IPS DF 4.7 (cell line): Measurements from ENCODE around the gene PSMD14.
"Not testable (repeated sequence)": the region's sequence is repeated elsewhere in the genome, so short reads cannot be mapped to it uniquely, and the experiment has no call there.

Experiments
- DNase-seq: peaks from one replicate; pipeline ENCODE4 v3.0.0-alpha.2; 2013; ENCODE audit warnings: low spot score; ENCODE audit errors: extremely low read depth

PSMD14 gene

DNA sequence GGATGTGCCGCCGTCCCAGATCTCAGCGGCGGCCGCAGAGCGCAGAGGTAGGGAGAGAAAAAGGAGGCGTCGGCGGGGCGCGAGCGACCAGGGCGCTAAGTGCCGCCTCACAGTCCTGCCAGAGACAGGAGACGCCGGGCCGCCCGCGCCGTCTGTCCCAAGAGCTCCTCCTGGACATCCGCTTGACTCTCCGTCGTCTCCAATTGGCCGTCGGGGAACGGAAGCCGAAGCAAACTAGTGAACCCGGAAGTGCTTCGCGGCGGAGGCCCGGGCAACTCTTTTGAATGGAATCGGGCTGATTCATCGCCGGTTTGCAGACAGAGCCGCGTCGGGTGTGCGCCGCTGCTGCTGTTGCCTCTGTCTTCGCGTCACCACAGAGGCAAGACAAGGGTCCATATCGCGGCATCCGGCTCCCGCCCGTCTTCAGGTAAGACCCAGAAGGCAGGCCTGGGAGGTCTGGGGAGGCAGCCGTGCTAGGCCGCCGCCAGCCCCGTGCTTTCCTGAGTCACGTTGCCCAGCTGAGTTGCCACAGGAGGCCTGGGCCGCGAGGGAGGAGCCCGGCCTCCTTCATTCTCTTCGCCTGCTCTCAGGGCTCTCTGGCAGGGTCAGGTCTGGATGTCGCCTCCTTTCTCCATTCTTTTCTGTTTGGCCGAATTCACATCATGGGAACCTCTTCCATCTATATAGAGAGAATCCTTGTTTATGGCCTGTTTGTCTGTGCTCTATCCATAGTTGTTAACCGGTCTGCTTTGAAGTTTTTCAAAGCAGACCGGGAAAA lies at the start of gene PSMD14:
Gene PSMD14 (plus strand): TSS at position 248 of the 778 bp plus-strand sequence. CDS start 10,401 bp downstream, outside the sequence.
- DNase-seq: peak; percentile 74

DNA sequence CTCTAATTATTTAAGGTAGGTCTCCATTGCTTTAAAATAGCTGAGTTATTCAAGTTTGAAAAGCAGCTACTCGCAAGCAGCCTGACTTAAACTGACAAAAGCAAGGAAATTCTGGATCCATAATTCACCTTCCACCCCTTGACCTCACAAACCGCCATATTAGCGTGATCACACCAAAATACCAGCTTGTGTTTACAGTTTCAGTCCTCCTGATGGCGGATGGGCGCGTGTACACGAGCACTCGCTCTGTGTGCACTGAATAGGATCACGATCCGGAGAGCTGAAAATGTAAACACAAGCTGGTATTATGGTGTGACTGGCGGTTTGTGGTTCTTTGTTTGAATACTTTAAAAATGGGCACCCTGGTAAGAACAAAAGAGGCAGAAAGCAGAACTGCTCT lies 42.4 kb upstream of the PSMD14 start:
- no peak for DNase-seq

DNA sequence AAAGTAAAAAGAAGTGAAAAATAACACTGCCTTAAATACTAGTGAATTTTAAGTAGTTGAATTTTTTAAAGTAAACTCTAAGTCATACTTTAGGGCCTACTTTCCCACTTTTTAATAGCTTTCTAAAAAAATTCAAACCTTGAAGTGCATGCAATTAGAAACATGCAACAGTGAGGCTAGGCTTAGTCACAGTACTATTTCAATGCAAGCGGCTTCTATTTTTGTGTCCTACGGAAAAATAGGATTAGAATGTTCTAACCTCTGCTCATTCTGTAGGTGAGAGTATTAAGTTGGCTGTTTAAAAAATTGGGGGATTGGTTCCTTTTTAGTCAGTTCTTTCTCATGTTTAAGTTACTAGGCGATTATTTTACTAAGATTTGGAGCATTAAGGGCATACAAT lies 39.1 kb upstream of the PSMD14 start:
- DNase-seq: no peak

DNA sequence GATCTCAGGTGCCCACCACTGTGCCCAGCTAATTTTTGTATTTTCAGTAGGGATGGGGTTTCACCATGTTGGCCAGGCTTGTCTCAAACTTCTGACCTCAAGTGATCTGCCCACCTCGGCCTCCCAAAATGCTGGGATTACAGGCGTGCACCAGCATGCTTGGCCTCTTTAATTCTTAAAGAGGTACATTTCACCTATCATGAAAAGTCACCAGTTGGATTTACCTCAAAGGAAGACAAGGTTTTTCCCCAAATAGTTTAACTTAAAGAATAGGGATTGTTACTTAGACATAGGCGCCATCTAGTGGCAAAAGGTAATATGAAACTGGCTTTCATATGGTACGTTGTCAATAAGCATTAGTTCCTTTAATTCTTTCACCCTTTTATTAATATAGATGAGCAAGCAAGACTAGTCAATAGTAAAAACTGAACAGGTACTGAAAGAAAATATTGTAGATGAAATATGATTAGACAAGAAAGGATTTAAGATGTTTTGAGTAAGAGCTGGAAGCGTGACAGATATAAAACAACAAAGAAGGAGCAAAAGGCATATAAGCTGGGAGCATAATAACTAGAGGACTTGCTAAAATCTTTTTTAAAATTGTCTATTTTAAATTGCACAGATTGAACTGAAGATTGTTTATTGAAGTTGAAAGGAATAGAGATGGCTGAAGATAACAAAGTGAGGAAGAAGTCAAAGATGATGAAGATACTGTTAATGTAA lies 35.0 kb upstream of the PSMD14 start:
- no peak for DNase-seq

DNA sequence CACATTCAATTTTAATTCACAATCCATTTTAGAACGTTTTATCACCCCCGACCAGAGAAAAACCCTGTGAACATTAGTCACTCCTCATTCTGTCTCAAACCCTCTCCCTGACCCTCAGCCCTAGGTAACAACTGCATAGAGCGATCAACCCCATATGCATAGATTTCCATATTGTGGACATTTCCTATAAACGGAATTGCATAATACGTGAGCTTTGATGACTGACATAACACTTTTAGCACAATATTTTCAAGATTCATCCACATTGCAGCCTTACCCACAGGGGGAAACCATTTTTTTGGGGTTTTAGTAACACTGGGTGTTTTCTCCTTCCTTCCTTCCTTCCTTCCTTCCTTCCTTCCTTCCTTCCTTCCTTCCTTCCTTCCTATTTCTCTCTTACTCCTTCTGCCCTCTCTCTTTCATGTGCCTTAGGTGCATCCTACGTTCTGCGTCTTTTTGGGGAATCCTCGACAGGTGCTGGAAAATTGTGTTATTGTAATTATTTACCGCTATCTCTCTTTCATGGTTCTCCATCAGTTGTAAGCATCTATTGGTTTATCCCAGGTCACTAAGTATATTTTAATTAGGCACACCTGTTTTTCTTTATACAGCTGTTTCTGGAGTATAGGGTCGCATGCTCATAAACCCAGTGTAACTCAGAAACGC lies 29.5 kb upstream of the PSMD14 start:
- DNase-seq: peak; percentile 71

DNA sequence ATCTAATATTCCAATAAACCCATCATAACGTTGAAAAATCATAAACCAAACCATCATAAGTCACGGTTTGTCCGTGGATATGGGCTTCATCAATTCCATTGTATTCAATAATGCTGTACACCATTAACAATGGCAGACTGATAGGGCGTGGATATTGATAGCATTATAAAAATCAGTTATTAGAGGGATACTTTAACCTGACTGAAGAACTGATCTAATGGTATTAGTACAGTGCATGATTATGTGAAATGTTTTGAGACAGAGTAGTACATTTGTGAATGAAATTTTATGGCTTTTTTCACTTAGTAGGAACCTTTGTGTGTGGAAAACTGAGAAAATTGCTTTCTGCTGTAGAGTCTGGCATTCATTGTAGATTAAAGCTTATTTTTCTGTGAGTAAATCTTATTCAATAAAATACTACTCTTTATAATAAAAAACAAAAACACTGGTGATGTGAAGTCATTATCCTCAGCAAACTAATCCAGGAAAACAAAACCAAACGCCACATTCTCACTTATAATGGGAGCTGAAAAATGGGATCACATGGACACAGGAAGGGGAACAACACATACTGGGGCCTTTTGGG lies 28.9 kb upstream of the PSMD14 start:
- DNase-seq: not testable (repeated sequence)

DNA sequence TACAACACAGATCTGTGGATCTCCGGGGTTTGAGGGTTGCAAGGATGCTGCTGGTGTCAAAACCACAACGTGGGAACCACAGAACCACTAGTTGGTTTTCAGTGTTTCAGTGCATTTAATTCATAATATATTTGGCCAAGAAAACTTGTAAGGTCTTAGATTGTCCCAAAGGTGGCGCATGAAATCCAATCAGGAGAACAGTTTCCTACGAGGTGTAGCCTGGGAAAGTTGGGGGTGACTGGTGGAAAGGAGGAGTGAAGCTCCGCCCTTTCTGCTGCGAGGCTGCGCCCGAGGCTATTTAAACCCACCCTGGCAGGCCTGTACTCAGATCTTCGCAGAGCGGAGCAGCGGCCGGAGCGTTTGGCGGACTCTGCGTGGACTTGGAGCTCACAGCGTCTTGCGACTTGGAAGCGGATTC lies 27.3 kb upstream of the PSMD14 start:
- peak; percentile 78 for DNase-seq

DNA sequence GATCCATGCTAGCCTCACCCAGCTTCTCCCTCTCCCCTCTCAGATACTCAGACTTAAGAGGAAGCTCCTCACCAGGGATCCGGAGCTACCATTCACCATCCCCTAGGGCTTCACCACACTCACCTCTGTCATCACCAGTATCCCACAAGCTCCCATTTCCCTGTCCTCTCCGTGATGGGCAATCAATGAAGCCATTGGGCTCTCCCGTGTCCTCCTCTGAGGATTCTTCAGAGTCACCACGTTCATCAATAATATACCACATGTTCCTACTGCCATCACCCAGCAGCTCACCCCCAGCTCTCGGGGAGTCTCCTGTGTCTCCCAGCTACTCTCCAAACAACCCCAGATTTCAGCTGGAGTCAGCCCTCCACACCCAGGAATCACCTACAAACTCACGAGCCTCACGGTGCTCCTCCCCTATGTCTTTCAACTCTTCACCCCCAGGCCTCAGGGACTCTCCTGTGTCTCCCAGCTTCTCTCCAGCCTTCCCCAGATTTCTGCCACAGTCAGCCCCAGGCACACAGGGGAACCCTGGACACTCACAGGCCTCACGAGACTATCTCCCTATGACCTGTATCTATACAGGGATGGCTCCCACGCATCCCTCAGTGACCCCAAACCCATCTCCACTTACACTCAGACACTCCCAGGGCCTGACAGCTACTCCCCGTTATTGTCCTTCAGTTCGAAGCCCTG lies 26.5 kb upstream of the PSMD14 start:
- not testable (repeated sequence) for DNase-seq

DNA sequence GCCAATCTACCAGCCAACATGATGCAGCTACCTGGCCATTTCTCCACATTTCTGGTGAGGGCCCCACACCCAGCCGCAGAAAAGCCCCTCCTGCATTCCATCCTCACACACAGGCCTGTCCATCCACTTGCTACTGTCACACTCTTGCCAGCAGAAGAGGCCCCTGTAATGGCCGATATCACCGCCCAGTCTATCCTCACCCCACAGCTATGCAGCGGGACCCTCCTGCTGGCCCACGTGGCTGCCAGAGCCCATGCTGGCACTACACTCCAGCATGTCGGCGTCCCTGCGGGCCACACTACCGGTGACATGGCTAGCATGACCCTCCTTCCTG lies 25.9 kb upstream of the PSMD14 start:
- DNase-seq: not testable (repeated sequence)

DNA sequence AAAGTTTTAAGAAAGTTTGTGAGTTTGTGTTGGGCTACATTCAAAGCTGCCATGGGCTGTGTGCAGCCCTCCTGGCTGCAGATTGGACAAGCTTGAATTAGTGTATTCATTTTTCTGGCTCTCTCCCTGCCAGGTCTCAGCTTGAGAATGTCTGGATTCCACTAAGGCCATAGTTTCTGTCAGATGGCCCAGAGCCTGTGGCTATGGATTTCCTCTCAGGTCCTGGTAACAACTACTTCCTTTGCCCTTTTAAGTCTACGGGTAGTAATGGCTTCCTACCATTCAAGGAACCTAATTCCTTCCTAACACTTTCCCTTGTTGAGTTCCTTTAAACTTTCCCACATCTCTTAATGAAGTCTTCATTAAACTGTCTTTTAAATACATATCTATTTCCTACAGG lies 24.3 kb upstream of the PSMD14 start:
- DNase-seq: no peak

DNA sequence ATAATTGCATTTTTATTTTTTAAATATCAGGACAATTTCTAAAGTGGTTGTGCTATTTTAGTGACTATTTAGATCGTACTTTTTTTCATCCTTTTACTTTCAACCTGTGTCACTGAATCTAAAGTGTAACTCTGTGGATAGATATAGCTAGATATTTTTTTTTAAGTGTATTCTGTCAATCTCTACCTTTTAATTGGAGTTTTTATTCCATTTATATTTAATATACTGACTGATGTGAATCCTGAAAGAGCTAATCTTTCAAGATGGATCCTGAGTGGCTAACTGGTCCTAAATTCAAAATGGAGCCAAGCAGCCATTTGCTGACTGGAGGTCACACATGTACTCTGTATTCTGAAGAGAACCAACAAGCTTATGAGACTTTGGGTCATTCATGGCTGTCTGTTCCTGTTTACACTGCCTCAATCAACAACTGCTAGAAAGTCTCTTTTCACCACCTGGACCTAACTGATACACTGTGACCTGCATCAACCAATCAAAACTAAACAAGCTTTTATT lies 4.6 kb upstream of the PSMD14 start:
- no peak for DNase-seq

DNA sequence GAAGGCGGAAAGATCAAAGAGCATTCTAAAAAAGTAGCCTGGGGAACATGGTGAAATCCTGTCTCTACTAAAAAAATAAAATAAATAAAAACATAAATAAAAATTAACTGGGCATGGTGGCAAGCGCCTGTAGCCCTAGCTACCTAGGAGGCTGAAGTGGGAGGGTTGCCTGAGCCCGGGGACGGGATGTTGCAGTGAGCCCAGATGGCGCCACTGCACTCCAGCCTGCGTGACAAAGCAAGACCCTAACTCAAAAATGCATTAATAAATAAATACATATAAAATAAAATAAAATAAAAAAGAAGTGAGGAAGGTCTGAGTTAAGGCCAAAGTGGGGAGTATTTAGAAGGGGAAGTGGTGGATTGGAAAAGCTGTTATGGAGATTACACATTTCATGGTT lies 1.3 kb upstream of the PSMD14 start:
- no peak for DNase-seq

DNA sequence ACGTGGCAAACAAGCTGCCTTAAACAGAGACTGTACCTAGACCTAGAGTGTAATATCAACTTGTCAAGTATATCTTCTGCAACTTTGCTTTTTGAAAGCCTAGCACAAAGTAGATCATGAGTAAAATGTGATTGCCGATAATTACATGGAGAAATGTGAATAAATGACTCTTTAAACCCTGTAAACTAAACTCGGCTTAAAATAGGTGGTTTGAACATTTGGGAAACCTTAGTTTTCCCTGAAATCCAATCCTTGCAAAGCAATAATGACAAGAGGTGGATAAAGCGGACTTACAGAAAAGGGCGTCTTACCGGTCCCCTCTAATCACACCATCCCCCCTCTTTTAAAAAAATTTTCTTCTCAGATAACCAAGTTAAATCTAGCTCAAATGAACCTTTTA lies 549 bp upstream of the PSMD14 start:
- DNase-seq: no peak

DNA sequence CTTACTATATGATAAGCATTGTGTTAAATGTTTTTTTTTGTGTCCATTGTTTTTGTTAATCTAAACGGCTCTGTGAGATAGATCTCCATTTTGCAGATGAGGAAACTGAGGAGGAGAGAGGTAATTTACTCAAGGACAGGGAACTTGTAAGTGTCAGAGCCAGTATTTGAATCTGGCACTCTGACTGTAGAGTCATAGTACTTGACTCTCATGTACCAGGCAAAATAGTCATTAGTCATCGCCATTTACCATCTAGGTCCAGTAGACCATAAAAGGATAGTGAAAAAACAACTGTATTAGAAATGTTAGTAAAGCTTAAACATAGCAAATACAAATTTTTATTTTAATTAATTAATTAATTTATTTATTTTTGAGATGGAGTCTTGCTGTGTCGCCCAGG lies 4.8 kb downstream of the PSMD14 start:
- DNase-seq: no peak

DNA sequence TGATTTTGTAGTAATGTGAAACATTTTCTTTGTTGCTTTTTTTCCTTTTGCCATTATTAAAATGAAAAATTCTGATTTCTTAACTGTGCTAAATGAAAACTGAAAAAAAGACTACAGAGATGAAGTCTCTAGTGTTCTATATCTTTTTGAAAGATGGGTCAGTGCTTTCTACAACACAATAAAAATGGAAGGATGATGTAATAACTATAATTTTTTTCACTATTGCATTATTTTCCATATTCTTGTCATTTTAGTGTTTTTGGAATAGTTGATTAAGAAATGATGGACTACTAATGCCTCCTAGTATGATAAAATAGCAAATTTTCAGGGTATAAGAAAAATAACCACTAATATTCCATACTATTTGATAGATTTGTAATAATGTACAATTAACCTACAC lies 7.2 kb downstream of the PSMD14 start:
- no peak for DNase-seq

DNA sequence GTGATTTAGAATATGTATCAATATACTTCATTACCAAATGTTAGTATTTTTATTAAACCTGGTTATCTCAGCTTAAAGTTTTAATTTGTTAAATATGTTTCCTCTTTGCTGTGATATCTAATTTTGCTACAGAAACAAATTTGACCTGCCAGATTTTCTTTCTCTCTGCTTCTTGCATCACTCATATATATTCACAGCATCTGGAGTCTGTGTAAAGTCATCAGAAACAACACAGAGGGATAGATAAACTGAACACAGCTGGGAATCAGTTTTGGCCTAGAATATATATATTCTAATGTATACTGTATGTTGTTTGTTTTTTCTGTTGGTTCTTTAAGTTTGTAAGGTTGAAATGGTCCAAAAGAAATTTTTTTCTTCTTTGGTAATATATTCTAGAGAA lies 8.5 kb downstream of the PSMD14 start:
- no peak for DNase-seq

DNA sequence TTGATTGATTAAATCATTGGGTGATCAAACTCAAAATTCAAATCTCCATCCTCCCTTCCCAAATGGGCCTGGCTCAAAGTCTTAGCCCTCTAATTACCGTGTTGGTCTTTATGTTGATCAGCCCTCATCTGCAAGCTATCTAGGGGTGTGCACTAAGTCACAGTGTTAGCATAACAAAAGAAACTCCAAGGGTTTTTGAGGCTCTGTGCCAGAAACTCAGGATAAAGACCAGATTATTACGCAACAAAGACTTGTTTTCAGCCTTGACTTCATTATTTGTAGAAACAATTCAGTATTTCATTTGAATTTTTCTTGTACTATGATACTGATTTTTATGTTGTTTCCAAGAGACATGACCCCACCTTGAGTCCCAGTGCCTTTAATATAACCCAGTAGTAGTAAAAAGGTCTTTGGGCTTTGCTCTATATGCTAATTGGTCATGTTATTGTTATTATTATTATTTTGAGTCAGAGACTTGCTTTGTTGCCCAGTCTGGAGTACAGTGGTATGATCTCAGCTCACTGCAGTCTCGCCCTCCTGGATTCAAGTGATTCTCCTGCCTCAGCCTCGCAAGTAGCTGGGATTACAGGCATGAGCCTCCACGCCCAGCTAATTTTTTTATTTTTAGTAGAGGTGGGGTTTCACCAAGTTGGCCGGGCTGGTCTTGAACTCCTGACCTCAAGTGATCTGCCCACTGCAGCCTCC lies 13.9 kb downstream of the PSMD14 start:
- no peak for DNase-seq

DNA sequence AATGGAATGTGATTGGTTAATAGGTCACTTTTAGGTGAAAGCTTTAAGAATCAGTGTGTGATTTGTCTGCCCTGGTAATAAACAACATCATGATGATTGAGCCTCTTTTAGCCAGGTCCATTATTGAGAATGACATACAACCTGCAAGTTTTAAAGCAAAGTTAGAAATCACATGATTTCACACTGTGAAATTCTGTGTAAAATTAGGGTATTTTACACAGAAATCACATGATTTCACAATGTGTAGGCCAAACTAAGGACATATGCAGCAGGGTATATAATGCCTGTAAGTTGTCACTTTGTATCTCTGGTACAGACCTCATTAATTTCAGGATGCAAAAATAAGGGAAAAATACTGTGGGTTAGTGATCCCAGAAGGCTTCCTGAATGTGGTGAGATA lies 16.7 kb downstream of the PSMD14 start:
- DNase-seq: no peak

DNA sequence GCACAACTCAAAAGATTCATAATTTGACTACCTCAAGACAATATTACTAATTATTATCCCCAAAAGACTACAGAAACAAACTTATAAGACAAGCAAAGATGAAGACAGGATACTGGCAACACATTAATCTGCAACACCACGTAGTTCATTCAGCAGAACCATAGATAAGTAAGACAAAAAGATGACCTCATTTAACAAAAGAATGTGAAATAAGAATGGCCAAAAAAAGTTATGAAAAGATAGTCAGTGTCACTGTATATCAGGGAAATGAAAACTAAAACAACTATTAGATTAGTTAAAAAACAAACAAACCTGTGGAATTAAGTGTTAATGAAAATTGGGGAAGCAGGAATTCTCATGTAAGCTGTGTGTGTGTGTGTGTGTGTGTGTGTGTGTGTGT lies 19.4 kb downstream of the PSMD14 start:
- DNase-seq: no peak

DNA sequence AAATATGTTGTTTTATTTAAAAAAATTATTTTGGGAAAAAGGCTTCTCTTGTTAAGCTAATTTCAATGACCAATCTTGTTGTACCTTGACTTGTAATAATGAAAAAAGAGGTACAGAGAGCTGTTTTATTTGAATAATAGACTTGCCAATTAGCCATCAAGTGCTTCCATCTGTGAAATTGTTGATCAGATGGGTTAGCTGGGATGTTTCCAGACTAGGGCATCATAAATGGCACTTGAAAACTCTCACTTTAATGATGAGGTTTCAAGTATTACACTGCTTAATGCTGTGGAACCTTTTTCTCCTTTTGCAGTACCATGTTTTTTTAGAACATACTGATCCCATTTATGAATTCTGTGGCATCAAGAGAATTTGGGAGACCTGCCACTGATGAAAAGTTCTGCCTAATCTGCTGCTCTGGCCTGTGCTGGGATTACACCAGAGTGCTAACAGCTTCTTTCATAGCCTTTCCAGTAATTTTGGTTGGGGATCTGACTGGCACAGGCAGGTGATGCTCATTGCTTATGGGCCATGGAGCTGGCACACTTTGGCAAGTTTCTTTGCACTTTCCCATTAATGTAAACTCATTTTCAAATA lies 24.2 kb downstream of the PSMD14 start:
- DNase-seq: no peak
